Vagina (tissue), 2 donors: ENCODE results near the gene SMIM9. TPM values are rescaled to one million over a fixed set of nuclear protein-coding genes. Genes with fewer than 3 reads are reported as not detected.

Experiments
- DNase-seq, 2 donors: peaks; one replicate each; pipeline ENCODE4 v3.0.0-alpha.2; 2017; ENCODE audit errors: extremely low spot score in 2 of 2
- H3K27ac ChIP-seq: fragments of 200-600 bp; sonication (generic); one replicate; pipeline ENCODE4 v1.5.1; 2019
- H3K27me3 ChIP-seq: fragments of 200-600 bp; sonication (generic); one replicate; pipeline ENCODE4 v1.5.1; 2019
- H3K36me3 ChIP-seq, 2 donors: fragments of 200-600 bp; sonication (generic); one replicate each; pipeline ENCODE4 v1.5.1; 2017 to 2019
- H3K4me1 ChIP-seq: fragments of 200-600 bp; sonication (generic); one replicate; pipeline ENCODE4 v1.5.1; 2019
- H3K4me3 ChIP-seq, 2 donors: fragments of 200-600 bp; sonication (generic); 1 replicate in 1 of 2; 2 replicates in 1 of 2; pipeline ENCODE4 v1.5.1; 2016 to 2019
- H3K9me3 ChIP-seq: fragments of 200-600 bp; sonication (generic); one replicate; pipeline ENCODE4 v1.5.1; 2019
- POLR2A ChIP-seq, 2 donors: fragments of 450-650 bp; IDR thresholded peaks; one replicate each; pipeline ENCODE4 v1.6.1; 2017; ENCODE audit warnings: antibody characterized with exemption in 2 of 2, mild to moderate bottlenecking in 2 of 2, moderate library complexity in 2 of 2
- POLR2AphosphoS5 ChIP-seq, 2 donors: sonication (generic); formaldehyde crosslinking; IDR thresholded peaks; one replicate each; pipeline ENCODE4 v1.9.0; 2017; ENCODE audit warnings: antibody characterized with exemption in 2 of 2, mild to moderate bottlenecking in 2 of 2, low read depth in 1 of 2; ENCODE audit not compliant: insufficient read depth in 1 of 2
- intact Hi-C: fragments of 100-400 bp; cut with DNase I; formaldehyde crosslinking; loops from one replicate; pipeline ENCODE4 v1.15.1; 2023
- total RNA-seq: library from RNA; depleted of rRNA; stranded (reverse); fragments of >200 nt; gene quantifications from one replicate; pipeline ENCODE4 v1.2.3, GENCODE V29; 2016
- TF ChIP-seq, protein P1 (sequence below), 3 experiments: fragments of 450-650 bp in 2 of 3; fragments of 200-600 bp in 1 of 3; sonication (generic) in 1 of 3; IDR thresholded peaks; one replicate each; pipeline ENCODE4 v1.5.1; 2017 to 2019; ENCODE audit warnings: antibody characterized with exemption in 3 of 3, mild to moderate bottlenecking in 2 of 3, moderate library complexity in 2 of 3

The SMIM9 gene
- total RNA-seq, 1 donor from 2014 or later, result not detected

DNA sequence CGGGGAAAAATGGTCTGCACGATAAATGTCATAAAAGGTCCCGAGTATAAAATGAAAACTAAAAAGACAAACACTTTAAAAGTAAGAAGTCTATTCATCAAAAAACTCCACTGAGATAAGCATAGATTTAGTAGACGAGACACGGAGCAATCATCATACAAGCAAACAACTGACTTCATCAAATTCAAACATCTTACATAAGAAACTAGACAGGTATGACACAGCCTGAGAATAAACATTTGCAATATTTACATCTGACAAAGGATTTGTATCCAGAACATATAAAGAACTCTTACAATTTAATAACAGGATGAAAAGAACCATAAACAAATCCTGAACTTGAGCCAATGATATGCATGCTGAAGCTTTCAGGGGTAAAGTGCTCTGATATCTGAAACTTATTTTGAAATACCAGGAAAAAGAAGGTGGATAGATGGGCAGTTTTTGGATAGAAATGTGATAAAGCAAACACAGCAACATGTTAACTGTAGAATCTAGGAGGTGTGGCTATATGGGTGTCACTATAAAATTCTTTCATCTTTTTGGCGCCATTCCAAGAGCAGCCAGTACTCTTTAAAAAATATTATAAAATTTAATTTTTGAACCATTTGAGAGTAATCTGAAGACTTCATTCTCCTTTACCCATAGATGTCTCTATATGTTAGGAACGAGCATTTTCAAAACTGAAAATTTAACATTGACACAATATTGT, 41.2 kb downstream of the SMIM9 start:
- no peaks in the 10 kb centered on the region for H3K9me3 ChIP-seq
- no peak overlapping the region for H3K4me3 ChIP-seq
- H3K27me3 ChIP-seq, result no peaks in the 10 kb centered on the region
- H3K4me1 ChIP-seq, result no peaks in the 10 kb centered on the region
- no peak for TF ChIP-seq POLR2A (IDR thresholded peaks at IDR 0.05)
- TF ChIP-seq POLR2AphosphoS5 (IDR thresholded peaks at IDR 0.05; ENCODE audit: insufficient read depth in 1 of 2, low read depth in 1 of 2), result no peak
- TF ChIP-seq, protein P1, sequence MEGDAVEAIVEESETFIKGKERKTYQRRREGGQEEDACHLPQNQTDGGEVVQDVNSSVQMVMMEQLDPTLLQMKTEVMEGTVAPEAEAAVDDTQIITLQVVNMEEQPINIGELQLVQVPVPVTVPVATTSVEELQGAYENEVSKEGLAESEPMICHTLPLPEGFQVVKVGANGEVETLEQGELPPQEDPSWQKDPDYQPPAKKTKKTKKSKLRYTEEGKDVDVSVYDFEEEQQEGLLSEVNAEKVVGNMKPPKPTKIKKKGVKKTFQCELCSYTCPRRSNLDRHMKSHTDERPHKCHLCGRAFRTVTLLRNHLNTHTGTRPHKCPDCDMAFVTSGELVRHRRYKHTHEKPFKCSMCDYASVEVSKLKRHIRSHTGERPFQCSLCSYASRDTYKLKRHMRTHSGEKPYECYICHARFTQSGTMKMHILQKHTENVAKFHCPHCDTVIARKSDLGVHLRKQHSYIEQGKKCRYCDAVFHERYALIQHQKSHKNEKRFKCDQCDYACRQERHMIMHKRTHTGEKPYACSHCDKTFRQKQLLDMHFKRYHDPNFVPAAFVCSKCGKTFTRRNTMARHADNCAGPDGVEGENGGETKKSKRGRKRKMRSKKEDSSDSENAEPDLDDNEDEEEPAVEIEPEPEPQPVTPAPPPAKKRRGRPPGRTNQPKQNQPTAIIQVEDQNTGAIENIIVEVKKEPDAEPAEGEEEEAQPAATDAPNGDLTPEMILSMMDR (IDR thresholded peaks at IDR 0.05), result no peak
- intact Hi-C loops, result no loop called here
- no peak for DNase-seq
- H3K36me3 ChIP-seq, result no peaks in the 10 kb centered on the region
- no peak overlapping the region for H3K27ac ChIP-seq

DNA sequence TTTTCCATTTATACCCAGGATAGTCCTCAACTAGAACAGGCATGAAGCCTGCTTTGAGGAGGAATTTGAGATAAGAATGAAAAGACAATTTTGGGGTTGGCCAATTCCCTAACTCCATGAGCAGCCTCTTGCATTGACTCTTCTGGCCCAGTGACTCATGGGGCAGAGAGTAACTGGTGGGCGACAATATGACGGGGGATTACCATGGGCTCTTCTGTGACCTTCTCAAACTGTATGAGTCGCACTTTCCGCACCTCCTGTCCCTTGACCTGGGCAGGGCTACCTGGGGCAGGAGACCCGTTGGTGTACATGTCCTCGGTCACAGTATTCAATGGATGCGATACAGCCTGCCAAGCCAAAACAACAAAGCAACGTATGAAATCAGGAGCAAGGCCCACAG, 42.5 kb downstream of the SMIM9 start:
- Histone ChIP-seq H3K27me3 (no peaks in the 10 kb centered on the region), H3K9me3 (no peaks in the 10 kb centered on the region), H3K36me3 (no peaks in the 10 kb centered on the region), H3K4me1 (no peaks in the 10 kb centered on the region), H3K4me3 (no peak overlapping the region), H3K27ac (no peak overlapping the region)
- no peak for DNase-seq
- TF ChIP-seq, protein P1 (IDR thresholded peaks at IDR 0.05), result no peak
- TF ChIP-seq POLR2AphosphoS5 (IDR thresholded peaks at IDR 0.05; ENCODE audit: insufficient read depth in 1 of 2, low read depth in 1 of 2) (no peak), POLR2A (IDR thresholded peaks at IDR 0.05) (no peak)
- intact Hi-C loops, result no loop called here

DNA sequence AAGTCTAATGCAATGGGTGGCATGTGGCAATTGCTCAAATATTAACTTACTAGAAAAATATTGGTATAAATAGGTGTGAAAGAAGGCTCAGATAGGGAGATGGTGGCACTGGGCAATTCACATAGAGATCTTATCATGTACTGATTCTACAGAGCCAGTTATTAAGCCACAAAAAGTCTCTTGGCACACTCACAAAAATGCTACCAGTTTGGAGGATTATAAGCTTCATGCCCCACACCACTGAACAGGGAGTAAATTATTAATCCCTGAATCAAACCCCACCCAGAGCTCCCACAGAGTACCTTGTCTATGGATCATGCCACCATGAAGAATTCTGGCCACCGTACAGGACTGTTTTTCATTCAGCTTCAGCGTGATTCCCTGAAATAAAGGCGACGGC, 43.0 kb downstream of the SMIM9 start:
- no peaks in the 10 kb centered on the region for H3K27me3 ChIP-seq
- H3K27ac ChIP-seq, result no peak overlapping the region
- intact Hi-C loops, result no loop called here
- TF ChIP-seq POLR2AphosphoS5 (IDR thresholded peaks at IDR 0.05; ENCODE audit: insufficient read depth in 1 of 2, low read depth in 1 of 2), result no peak
- TF ChIP-seq POLR2A (IDR thresholded peaks at IDR 0.05), result no peak
- TF ChIP-seq, protein P1 (IDR thresholded peaks at IDR 0.05), result no peak
- no peaks in the 10 kb centered on the region for H3K36me3 ChIP-seq
- no peaks in the 10 kb centered on the region for H3K9me3 ChIP-seq
- no peaks in the 10 kb centered on the region for H3K4me1 ChIP-seq
- no peak overlapping the region for H3K4me3 ChIP-seq
- no peak for DNase-seq

DNA sequence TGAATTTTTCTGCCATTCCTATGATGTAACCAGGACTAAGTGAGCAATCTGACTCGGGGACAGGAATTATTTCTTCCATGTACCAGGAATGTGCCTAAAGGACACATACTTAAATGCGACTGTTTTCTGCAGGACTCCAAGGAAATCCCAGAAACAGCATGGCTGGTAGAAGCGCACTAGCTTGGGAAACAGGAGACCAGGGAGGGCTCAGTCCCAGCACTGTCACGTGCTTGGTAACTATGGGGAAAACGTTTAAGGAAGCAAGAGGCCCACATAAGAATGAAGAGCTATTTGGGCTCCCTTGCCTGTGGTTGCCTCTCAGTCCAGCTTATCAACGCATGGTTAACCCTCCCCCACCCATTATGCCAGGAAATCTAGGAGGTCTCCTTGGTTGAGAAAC, 48.7 kb downstream of the SMIM9 start:
- DNase-seq, result no peak
- no peaks in the 10 kb centered on the region for H3K36me3 ChIP-seq
- H3K9me3 ChIP-seq, result no peaks in the 10 kb centered on the region
- H3K4me3 ChIP-seq, result no peak overlapping the region
- intact Hi-C loops, result no loop called here
- TF ChIP-seq POLR2AphosphoS5 (IDR thresholded peaks at IDR 0.05; ENCODE audit: insufficient read depth in 1 of 2, low read depth in 1 of 2) (no peak), POLR2A (IDR thresholded peaks at IDR 0.05) (no peak)
- TF ChIP-seq, protein P1 (IDR thresholded peaks at IDR 0.05), result no peak
- H3K27ac ChIP-seq, result no peak overlapping the region
- no peaks in the 10 kb centered on the region for H3K27me3 ChIP-seq
- H3K4me1 ChIP-seq, result no peaks in the 10 kb centered on the region

DNA sequence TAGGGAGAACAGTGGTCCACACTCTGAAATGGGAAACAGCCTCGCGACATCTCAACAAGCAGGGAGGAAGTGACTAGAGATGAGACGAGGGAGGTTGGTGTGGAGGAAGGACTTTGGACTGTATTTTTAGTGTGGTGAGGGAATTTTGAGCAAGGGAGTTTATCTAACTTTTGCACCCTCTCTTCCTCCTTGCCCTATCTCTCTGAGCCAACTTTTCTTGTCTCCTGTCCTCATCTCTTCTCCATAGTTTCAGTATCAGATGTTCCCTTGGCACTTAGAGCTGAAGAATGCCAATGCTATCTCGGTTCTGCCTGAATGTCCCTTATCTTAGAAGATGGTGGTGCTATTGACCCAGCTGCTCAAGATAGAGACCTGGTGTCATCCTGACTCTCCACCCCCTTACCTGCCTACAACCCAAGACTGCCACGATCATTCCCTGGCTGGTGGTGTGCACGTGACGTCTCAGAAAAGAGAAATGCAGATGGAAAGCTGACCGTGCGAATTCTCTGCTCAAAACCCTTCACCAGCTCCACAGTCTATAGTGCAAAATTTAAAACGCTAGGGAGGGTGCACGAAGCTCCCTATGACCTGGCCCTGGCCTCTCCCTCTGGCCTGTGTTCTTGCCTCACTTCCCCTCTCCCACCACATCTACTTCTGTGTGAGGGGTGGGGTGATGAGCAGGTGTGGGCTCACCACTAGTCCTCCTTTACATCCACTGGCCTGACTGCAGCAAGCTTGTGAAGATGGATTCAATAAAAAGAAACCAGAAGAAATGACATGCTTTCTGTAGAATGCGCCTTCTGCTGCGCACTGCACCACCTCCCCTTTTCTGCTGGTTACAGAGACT, 50.1 kb downstream of the SMIM9 start:
- Histone ChIP-seq H3K9me3 (no peaks in the 10 kb centered on the region), H3K36me3 (no peaks in the 10 kb centered on the region), H3K4me1 (no peaks in the 10 kb centered on the region), H3K27me3 (no peaks in the 10 kb centered on the region), H3K4me3 (no peak overlapping the region), H3K27ac (no peak overlapping the region)
- no peak for TF ChIP-seq POLR2AphosphoS5 (IDR thresholded peaks at IDR 0.05; ENCODE audit: insufficient read depth in 1 of 2, low read depth in 1 of 2)
- TF ChIP-seq, protein P1 (IDR thresholded peaks at IDR 0.05), result no peak
- no peak for TF ChIP-seq POLR2A (IDR thresholded peaks at IDR 0.05)
- intact Hi-C loops, result no loop called here
- no peak for DNase-seq
